Measurements from ENCODE around the gene PSMD2.

- TF ChIP-seq CTCF (IDR thresholded peaks at IDR 0.05; ENCODE audit: low read length): no peak
- no peak for TF ChIP-seq EZH2phosphoT487 (IDR thresholded peaks at IDR 0.05; ENCODE audit: low read length)
- no peak for TF ChIP-seq EZH2 (optimal IDR thresholded peaks at IDR 0.05; ENCODE audit: low read depth, low read length)
Observed at GRCh38 chr3:184352149-184352785, 53.2 kb downstream of the PSMD2 start.
